ENCODE results near the gene XPO5. TPM values are rescaled to one million over a fixed set of nuclear protein-coding genes. Genes with fewer than 3 reads are reported as not detected.
"Not testable (repeated sequence)": the region's sequence is repeated elsewhere in the genome, so short reads cannot be mapped to it uniquely, and the experiment has no call there.

XPO5 gene
- total and polyA plus RNA-seq, 7 donors: 12.3 to 40.1 (median 19.2) TPM

DNA sequence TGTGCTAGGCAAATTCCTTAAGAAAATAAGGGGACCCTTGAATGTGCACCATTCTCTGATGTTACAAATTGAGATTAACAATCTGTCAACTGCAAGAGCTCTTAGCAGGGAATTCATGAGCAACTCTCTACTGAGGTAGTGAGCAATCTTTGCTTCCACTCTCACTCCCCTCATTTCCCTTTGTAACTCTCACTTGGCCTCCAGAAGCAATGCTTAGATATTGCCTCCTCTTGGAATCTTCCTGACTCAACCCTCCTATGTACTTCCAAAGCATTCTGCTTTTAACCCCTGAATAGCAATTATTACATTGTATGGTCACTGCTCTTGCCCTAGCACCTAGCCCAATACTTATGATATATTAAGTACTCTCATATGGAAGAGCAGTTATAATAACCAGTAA, 16.5 kb downstream of the XPO5 start:
- no peak for ATAC-seq
- TF ChIP-seq, protein P1, sequence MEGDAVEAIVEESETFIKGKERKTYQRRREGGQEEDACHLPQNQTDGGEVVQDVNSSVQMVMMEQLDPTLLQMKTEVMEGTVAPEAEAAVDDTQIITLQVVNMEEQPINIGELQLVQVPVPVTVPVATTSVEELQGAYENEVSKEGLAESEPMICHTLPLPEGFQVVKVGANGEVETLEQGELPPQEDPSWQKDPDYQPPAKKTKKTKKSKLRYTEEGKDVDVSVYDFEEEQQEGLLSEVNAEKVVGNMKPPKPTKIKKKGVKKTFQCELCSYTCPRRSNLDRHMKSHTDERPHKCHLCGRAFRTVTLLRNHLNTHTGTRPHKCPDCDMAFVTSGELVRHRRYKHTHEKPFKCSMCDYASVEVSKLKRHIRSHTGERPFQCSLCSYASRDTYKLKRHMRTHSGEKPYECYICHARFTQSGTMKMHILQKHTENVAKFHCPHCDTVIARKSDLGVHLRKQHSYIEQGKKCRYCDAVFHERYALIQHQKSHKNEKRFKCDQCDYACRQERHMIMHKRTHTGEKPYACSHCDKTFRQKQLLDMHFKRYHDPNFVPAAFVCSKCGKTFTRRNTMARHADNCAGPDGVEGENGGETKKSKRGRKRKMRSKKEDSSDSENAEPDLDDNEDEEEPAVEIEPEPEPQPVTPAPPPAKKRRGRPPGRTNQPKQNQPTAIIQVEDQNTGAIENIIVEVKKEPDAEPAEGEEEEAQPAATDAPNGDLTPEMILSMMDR (IDR thresholded peaks at IDR 0.05): no peak
- peaks cover 21 to 100% of the 10 kb centered on the region in 2 donors for H3K36me3 ChIP-seq (ENCODE audit: insufficient read depth in 1 of 2, low read depth in 1 of 2)
- no peak for DNase-seq
- H3K27me3 ChIP-seq (ENCODE audit: insufficient read depth in 3 of 3, low read length in 2 of 3): no peaks in the 10 kb centered on the region
- H3K9me3 ChIP-seq: no peaks in the 10 kb centered on the region
- H3K4me1 ChIP-seq: no peaks in the 10 kb centered on the region
- H3K27ac ChIP-seq: no peak overlapping the region
- no peak overlapping the region for H3K4me3 ChIP-seq
- intact Hi-C loops (cut with DNase I): no loop called here

DNA sequence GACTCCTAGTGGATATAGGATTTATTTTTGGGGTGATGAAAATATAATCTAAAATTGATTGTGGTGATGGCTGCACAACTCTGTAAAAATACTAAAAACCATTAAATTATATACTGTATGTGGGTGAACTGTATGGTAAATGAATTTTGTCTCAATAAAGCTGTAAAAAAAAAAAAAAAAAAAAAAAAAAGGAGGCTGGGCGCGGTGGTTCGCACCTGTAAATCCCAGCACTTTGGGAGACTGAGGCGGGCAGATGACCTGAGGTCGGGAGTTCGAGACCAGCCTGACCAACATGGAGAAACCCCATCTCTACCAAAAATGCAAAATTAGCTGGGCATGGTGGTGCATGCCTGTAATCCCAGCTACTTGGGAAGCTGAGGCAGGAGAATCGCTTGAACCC, 18.2 kb downstream of the XPO5 start:
- H3K4me1 ChIP-seq; DNase-seq; ATAC-seq; H3K9me3 ChIP-seq; H3K4me3 ChIP-seq; H3K27ac ChIP-seq; H3K27me3 ChIP-seq (ENCODE audit: insufficient read depth in 3 of 3, low read length in 2 of 3); intact Hi-C loops (cut with DNase I): not testable (repeated sequence)
- 95 to 97% (median 96%) methylated on average over 5 to 7 of the region's 7 CpGs for WGBS, 3 donors
- peaks cover 21 to 100% of the 10 kb centered on the region in 2 donors for H3K36me3 ChIP-seq (ENCODE audit: insufficient read depth in 1 of 2, low read depth in 1 of 2)

DNA sequence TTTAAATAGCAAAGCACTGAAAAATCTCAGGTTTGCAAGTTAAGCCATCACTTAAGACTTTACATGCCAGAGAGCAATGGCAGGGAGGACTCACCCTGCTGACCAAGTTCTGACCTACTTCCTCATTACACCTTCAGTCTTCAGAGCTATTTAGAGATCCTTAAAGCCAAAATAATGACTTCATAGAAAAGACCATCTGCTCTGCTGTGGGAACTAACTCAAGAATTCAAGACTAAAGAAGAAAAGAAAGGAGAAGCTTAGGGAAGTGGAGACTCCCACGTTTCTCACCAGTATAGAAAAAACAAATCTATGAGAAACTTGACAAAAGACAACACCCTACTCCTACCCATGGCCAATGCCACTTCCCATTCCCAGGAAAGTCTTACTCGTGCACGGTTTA, 28.6 kb downstream of the XPO5 start:
- no peaks in the 10 kb centered on the region for H3K4me1 ChIP-seq
- WGBS, 3 donors: 83 to 92% (median 86%) methylated on average over 3 of the region's 3 CpGs
- H3K36me3 ChIP-seq (ENCODE audit: insufficient read depth in 1 of 2, low read depth in 1 of 2): peaks cover 26 to 100% of the 10 kb centered on the region in 2 donors
- H3K4me3 ChIP-seq: no peak overlapping the region
- H3K27ac ChIP-seq: no peak overlapping the region
- H3K9me3 ChIP-seq: no peaks in the 10 kb centered on the region
- H3K27me3 ChIP-seq (ENCODE audit: insufficient read depth in 3 of 3, low read length in 2 of 3): no peaks in the 10 kb centered on the region
- ATAC-seq: no peak
- intact Hi-C loops (cut with DNase I): loop anchor here in 1 of 2 donors (2.0 kb wide), 1 partner anchor 40 kb away; no protein-coding TSS in a partner anchor
- DNase-seq: no peak
- TF ChIP-seq, protein P1 (IDR thresholded peaks at IDR 0.05): no peak

DNA sequence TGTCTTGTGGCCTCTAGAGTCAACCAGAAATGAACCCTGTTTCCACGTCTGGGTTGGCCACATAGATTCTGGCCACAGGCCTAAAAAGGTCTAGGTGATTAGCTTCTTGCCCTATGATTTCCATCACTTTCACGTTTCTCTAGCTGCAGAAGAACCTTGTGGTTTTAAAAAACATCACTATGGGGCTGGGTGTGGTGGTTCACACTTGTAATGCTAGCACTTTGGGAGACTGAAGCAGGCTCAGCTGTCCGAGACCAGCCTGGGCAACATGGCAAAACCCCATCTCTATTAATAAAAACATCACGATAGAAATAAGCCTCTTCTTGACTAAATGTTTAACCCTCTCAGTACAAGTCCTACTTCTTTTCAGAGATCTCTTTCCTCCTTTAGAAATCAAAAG, 31.4 kb downstream of the XPO5 start:
- no peaks in the 10 kb centered on the region for H3K9me3 ChIP-seq
- WGBS, 3 donors: 52 to 72% (median 54%) methylated on average over 4 of the region's 4 CpGs
- ATAC-seq: no peak

DNA sequence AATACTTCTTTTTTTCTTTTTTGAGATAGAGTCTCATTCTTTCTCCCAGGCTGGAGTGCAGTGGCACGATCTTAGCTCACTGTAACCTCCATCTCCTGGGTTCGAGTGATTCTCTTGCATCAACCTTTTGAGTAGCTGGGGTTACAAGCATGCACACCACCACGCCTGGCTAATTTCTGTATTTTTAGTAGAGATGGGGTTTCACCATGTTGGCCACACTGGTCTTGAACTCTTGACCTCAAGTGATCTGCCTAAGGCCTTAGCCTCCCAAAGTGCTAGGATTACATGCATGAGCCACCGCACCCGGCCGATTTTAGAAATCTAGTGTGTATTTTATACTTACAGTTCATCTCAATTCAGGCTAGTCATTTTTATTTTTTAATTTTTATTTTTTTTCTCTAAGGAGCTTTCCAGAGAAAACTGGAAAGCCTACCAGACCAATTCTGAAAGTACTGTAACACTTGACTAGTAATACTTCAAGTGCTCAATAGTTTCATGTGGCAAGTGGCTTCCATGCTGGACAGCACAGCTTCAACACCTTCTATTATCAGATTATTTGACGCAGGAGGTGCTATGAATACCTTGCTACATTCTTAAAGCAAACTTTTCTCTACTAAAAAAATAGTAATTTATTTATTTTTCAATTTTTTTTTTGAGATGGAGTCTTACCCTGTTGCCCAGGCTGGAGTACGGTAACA, 33.9 kb downstream of the XPO5 start:
- no peak overlapping the region for H3K4me3 ChIP-seq
- DNase-seq (no peak), ATAC-seq (no peak)
- H3K4me1 ChIP-seq: no peaks in the 10 kb centered on the region
- no peaks in the 10 kb centered on the region for H3K27me3 ChIP-seq (ENCODE audit: insufficient read depth in 3 of 3, low read length in 2 of 3)
- H3K27ac ChIP-seq: no peak overlapping the region
- H3K9me3 ChIP-seq: no peaks in the 10 kb centered on the region
- 90 to 96% (median 91%) methylated on average over 8 of the region's 8 CpGs for WGBS, 3 donors
- TF ChIP-seq, protein P1 (IDR thresholded peaks at IDR 0.05): no peak
- H3K36me3 ChIP-seq (ENCODE audit: insufficient read depth in 1 of 2, low read depth in 1 of 2): peaks cover 3 to 96% of the 10 kb centered on the region in 2 donors
- intact Hi-C loops (cut with DNase I): no loop called here

More for the DNA sequence above, 31.4 kb downstream of the XPO5 start:
- no peak for DNase-seq
- intact Hi-C loops (cut with DNase I): no loop called here
- H3K4me3 ChIP-seq: no peak overlapping the region
- TF ChIP-seq, protein P1 (IDR thresholded peaks at IDR 0.05): no peak
- H3K36me3 ChIP-seq (ENCODE audit: insufficient read depth in 1 of 2, low read depth in 1 of 2): peaks cover 12 to 99% of the 10 kb centered on the region in 2 donors
- no peak overlapping the region for H3K27ac ChIP-seq
- no peaks in the 10 kb centered on the region for H3K27me3 ChIP-seq (ENCODE audit: insufficient read depth in 3 of 3, low read length in 2 of 3)
- no peaks in the 10 kb centered on the region for H3K4me1 ChIP-seq
